H9 (cell line): ENCODE results near the gene BLNK. TPM values are rescaled to one million over a fixed set of nuclear protein-coding genes. Genes with fewer than 3 reads are reported as not detected.

Experiments used
- DNase-seq: peaks from one replicate; pipeline ENCODE4 v3.0.0-alpha.2; 2017
- H2AFZ ChIP-seq: one replicate; pipeline ENCODE4 v1.6.1; 2013; ENCODE audit warnings: mild to moderate bottlenecking, low read length, control low read depth, moderate library complexity
- H2AK5ac ChIP-seq: 2 replicates; pipeline ENCODE4 v1.6.1; 2013; ENCODE audit warnings: low read length, control low read depth, mixed read lengths; ENCODE audit not compliant: insufficient read length
- H2BK120ac ChIP-seq: one replicate; pipeline ENCODE4 v1.6.1; 2013; ENCODE audit warnings: low read depth, mild to moderate bottlenecking, low read length, control low read depth, inconsistent platforms; ENCODE audit not compliant: poor library complexity, severe bottlenecking
- H2BK12ac ChIP-seq: 2 replicates; pipeline ENCODE4 v1.6.1; 2013; ENCODE audit warnings: low read length, control low read depth, mixed read lengths, low read depth; ENCODE audit not compliant: insufficient read length
- H2BK15ac ChIP-seq: 2 replicates; pipeline ENCODE4 v1.6.1; 2013; ENCODE audit warnings: low read depth, low read length, control low read depth
- H2BK20ac ChIP-seq: one replicate; pipeline ENCODE4 v1.6.1; 2013; ENCODE audit warnings: low read depth, mild to moderate bottlenecking, low read length, control low read depth, inconsistent platforms; ENCODE audit not compliant: poor library complexity, severe bottlenecking
- H2BK5ac ChIP-seq: 2 replicates; pipeline ENCODE4 v1.6.1; 2013; ENCODE audit warnings: low read length, control low read depth, mixed read lengths; ENCODE audit not compliant: insufficient read length
- H3K14ac ChIP-seq: 2 replicates; pipeline ENCODE4 v1.6.1; 2013; ENCODE audit warnings: low read length, control low read depth; ENCODE audit not compliant: insufficient read depth
- H3K18ac ChIP-seq: 2 replicates; pipeline ENCODE4 v1.6.1; 2013; ENCODE audit warnings: low read depth, mild to moderate bottlenecking, mixed read lengths, low read length, control low read depth; ENCODE audit not compliant: insufficient read length
- H3K23ac ChIP-seq: 2 replicates; pipeline ENCODE4 v1.6.1; 2013; ENCODE audit warnings: low read length, control low read depth, mixed read lengths, low read depth; ENCODE audit not compliant: insufficient read length
- H3K23me2 ChIP-seq: 2 replicates; pipeline ENCODE4 v1.6.1; 2013; ENCODE audit warnings: low read depth, mild to moderate bottlenecking, mixed read lengths, low read length, control low read depth; ENCODE audit not compliant: insufficient read length, poor library complexity, severe bottlenecking
- H3K27ac ChIP-seq: 2 replicates; pipeline ENCODE4 v1.5.1; 2013; ENCODE audit warnings: low read length, control low read depth, mixed read lengths, low read depth; ENCODE audit not compliant: insufficient read length
- H3K27me3 ChIP-seq: 2 replicates; pipeline ENCODE4 v1.6.1; 2013; ENCODE audit warnings: low read length, control low read depth, inconsistent platforms; ENCODE audit not compliant: insufficient read depth
- H3K4ac ChIP-seq: 2 replicates; pipeline ENCODE4 v1.6.1; 2013; ENCODE audit warnings: low read depth, mild to moderate bottlenecking, control low read depth, inconsistent platforms, low read length, moderate library complexity
- H3K4me1 ChIP-seq: 2 replicates; pipeline ENCODE4 v1.6.1; 2013; ENCODE audit warnings: low read length, control low read depth, inconsistent platforms; ENCODE audit not compliant: insufficient read depth
- H3K4me2 ChIP-seq: 2 replicates; pipeline ENCODE4 v1.6.1; 2013; ENCODE audit warnings: low read length, control low read depth, mixed read lengths; ENCODE audit not compliant: insufficient read length, insufficient read depth
- H3K56ac ChIP-seq: 2 replicates; pipeline ENCODE4 v1.6.1; 2013; ENCODE audit warnings: low read depth, mild to moderate bottlenecking, mixed read lengths, low read length, control low read depth; ENCODE audit not compliant: insufficient read length
- H3K79me1 ChIP-seq: 2 replicates; pipeline ENCODE4 v1.6.1; 2013; ENCODE audit warnings: low read depth, mild to moderate bottlenecking, moderate library complexity, low read length, control low read depth, inconsistent platforms; ENCODE audit not compliant: insufficient read depth, poor library complexity, severe bottlenecking
- H3K79me2 ChIP-seq: 2 replicates; pipeline ENCODE4 v1.6.1; 2013; ENCODE audit warnings: low read length, control low read depth, inconsistent platforms; ENCODE audit not compliant: insufficient read depth
- H3K9ac ChIP-seq: 2 replicates; pipeline ENCODE4 v1.6.1; 2013; ENCODE audit warnings: low read length, control low read depth, mixed read lengths; ENCODE audit not compliant: insufficient read length; ENCODE audit errors: extremely low read depth
- H3K9me3 ChIP-seq: one replicate; pipeline ENCODE4 v1.6.1; 2013; ENCODE audit warnings: low read depth, low read length, inconsistent platforms; ENCODE audit not compliant: control insufficient read depth
- H3T11ph ChIP-seq: one replicate; pipeline ENCODE4 v1.6.1; 2013; ENCODE audit warnings: mild to moderate bottlenecking, low read length, control low read depth, inconsistent platforms
- H4K20me1 ChIP-seq: one replicate; pipeline ENCODE4 v1.6.1; 2013; ENCODE audit not compliant: control insufficient read depth, insufficient read length, insufficient read depth
- H4K5ac ChIP-seq: 2 replicates; pipeline ENCODE4 v1.6.1; 2013; ENCODE audit warnings: low read depth, mild to moderate bottlenecking, mixed read lengths, low read length, control low read depth; ENCODE audit not compliant: insufficient read length
- H4K8ac ChIP-seq: replicated peaks from 2 replicates; pipeline ENCODE4 v1.6.1; 2013; ENCODE audit warnings: low read length, control low read depth, mixed read lengths, low read depth; ENCODE audit not compliant: insufficient read length
- H4K91ac ChIP-seq: 2 replicates; pipeline ENCODE4 v1.6.1; 2013; ENCODE audit warnings: low read depth, mild to moderate bottlenecking, moderate library complexity, mixed read lengths, low read length, control low read depth; ENCODE audit not compliant: insufficient read length
- H3K27ac Mint-ChIP-seq, 3 experiments: 2 replicates in 2 of 3; 3 replicates in 1 of 3; pipeline ENCODE4 v1.8.0; 2020 to 2021; ENCODE audit warnings: mixed read lengths in 3 of 3, mild to moderate bottlenecking in 1 of 3, moderate library complexity in 1 of 3
- H3K27me3 Mint-ChIP-seq: 2 replicates; pipeline ENCODE4 v1.8.0; 2021; ENCODE audit warnings: low read depth, mild to moderate bottlenecking, moderate library complexity, mixed read lengths
- H3K36me3 Mint-ChIP-seq, 3 experiments: 2 replicates in 2 of 3; 3 replicates in 1 of 3; pipeline ENCODE4 v1.8.0; 2020 to 2021; ENCODE audit warnings: low read depth in 3 of 3, mixed read lengths in 3 of 3; ENCODE audit not compliant: insufficient read depth in 1 of 3
- H3K4me1 Mint-ChIP-seq, 2 experiments: 2 replicates each; pipeline ENCODE4 v1.8.0; 2020; ENCODE audit warnings: mixed read lengths in 2 of 2
- H3K4me3 Mint-ChIP-seq, 2 experiments: 2 replicates in 1 of 2; 3 replicates in 1 of 2; pipeline ENCODE4 v1.8.0; 2020 to 2021; ENCODE audit warnings: mild to moderate bottlenecking in 2 of 2, mixed read lengths in 2 of 2, moderate library complexity in 1 of 2
- H3K9me3 Mint-ChIP-seq, 2 experiments: 2 replicates in 1 of 2; 3 replicates in 1 of 2; pipeline ENCODE4 v1.8.0; 2020; ENCODE audit warnings: mild to moderate bottlenecking in 2 of 2, mixed read lengths in 2 of 2, moderate library complexity in 1 of 2
- WGBS: extraction: QIAGEN DNeasy Blood & Tissue Kit; methylation state at CpG from one replicate; pipeline ENCODE4 v1.1.7; 2013; ENCODE audit warnings: missing lambda C conversion rate, low lambda C conversion rate, mixed read lengths; ENCODE audit not compliant: insufficient read length; ENCODE audit errors: extremely low coverage; 5-methylcytosine and 5-hydroxymethylcytosine counted together
- total RNA-seq: library from RNA; stranded (reverse); gene quantifications from 2 replicates; pipeline ENCODE4 v1.2.1, GENCODE V29; 2021
- TF ChIP-seq, protein P1 (sequence below): fragments of 200-600 bp; sonication (generic); conservative IDR thresholded peaks from 3 replicates; pipeline ENCODE4 v1.8.0; 2021; ENCODE audit warnings: antibody characterized with exemption, mild to moderate bottlenecking

BLNK gene
- total RNA-seq, 1 experiment from 2014 or later, result not detected

DNA sequence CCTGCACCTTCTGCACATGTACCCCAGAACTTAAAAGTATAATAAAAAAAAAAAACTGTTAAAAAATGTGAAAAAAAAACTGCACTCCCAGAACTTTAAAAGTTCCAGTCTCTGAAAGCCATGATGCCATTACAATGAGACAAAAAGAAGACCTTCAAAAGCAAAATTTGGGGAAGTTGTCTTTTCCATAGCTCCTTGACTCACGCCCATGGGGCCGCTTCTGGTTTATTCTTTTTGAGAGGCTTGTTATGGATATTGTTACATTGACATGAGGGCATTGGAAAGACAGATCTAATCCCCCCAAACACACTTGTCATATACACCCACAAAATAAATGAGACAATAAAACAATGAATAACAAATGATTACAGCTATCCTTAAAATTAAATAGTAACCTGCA is 798 bp downstream of the BLNK start:
- H3K27me3 ChIP-seq, result no peaks in the 10 kb centered on the region
- no peak overlapping the region for H4K5ac ChIP-seq
- Mint-ChIP-seq H3K36me3 (no peaks in the 10 kb centered on the region), H3K4me3 (no peak overlapping the region), H3K4me1 (peaks cover 3 to 8% of the 10 kb centered on the region in 2 experiments; a peak in 3 of 4 replicates), H3K27me3 (peaks cover 1% of the 10 kb centered on the region; the same call in 1 of the 2 replicates), H3K9me3 (no peaks in the 10 kb centered on the region), H3K27ac (no peak overlapping the region)
- no peak overlapping the region for H2BK12ac ChIP-seq
- H3K18ac ChIP-seq, result no peak overlapping the region
- H3T11ph ChIP-seq, result no peak overlapping the region
- no peaks in the 10 kb centered on the region for H3K9me3 ChIP-seq
- H3K23me2 ChIP-seq, result no peaks in the 10 kb centered on the region
- no CpG with 5 or more reads among the region's 2 CpGs for WGBS
- no peak overlapping the region for H3K27ac ChIP-seq
- no peak overlapping the region for H3K9ac ChIP-seq
- H2BK120ac ChIP-seq, result no peak overlapping the region
- no peak overlapping the region for H2BK5ac ChIP-seq
- H2BK20ac ChIP-seq, result no peak overlapping the region
- H4K91ac ChIP-seq, result no peak overlapping the region
- TF ChIP-seq, protein P1, sequence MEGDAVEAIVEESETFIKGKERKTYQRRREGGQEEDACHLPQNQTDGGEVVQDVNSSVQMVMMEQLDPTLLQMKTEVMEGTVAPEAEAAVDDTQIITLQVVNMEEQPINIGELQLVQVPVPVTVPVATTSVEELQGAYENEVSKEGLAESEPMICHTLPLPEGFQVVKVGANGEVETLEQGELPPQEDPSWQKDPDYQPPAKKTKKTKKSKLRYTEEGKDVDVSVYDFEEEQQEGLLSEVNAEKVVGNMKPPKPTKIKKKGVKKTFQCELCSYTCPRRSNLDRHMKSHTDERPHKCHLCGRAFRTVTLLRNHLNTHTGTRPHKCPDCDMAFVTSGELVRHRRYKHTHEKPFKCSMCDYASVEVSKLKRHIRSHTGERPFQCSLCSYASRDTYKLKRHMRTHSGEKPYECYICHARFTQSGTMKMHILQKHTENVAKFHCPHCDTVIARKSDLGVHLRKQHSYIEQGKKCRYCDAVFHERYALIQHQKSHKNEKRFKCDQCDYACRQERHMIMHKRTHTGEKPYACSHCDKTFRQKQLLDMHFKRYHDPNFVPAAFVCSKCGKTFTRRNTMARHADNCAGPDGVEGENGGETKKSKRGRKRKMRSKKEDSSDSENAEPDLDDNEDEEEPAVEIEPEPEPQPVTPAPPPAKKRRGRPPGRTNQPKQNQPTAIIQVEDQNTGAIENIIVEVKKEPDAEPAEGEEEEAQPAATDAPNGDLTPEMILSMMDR, result no peak
- no peak overlapping the region for H2AK5ac ChIP-seq
- no peaks in the 10 kb centered on the region for H3K79me1 ChIP-seq
- no peaks in the 10 kb centered on the region for H3K79me2 ChIP-seq
- DNase-seq, result no peak
- H3K4me1 ChIP-seq, result no peaks in the 10 kb centered on the region
- no peak overlapping the region for H3K56ac ChIP-seq
- H3K4me2 ChIP-seq, result no peak overlapping the region
- no peak overlapping the region for H3K4ac ChIP-seq
- no peak overlapping the region for H3K23ac ChIP-seq
- no peak overlapping the region for H3K14ac ChIP-seq
- no peaks in the 10 kb centered on the region for H4K20me1 ChIP-seq
- H2BK15ac ChIP-seq, result no peak overlapping the region
- H2AFZ ChIP-seq, result no peak overlapping the region
- no peak overlapping the region for H4K8ac ChIP-seq
